ENCODE measurements around the gene ARHGEF7. TPM values are rescaled to one million over a fixed set of nuclear protein-coding genes. Genes with fewer than 3 reads are reported as not detected.

The ARHGEF7 gene
- total RNA-seq, 1 experiment from 2014 or later, result 41.5 TPM

DNA sequence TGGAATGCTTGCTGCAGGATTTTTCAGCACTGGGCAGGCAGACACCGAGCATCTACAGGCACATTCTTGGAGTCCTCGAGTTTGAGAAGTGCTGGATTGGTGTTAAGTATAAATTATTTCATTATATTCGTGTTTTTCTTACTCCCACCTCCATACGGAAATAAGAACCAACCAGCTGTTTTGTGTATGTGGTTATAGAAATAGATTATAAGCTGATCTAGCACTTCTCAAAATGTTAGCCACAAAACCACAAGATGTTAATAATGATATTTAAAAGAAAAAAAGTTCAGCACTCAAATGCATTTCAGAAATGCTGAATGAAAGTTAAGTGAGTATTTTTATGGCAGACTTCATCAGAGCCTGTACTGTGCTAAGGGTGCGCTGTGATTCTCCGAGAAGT lies 181.3 kb downstream of the ARHGEF7 start:
- DNase-seq (ENCODE audit: low spot score), result no peak

DNA sequence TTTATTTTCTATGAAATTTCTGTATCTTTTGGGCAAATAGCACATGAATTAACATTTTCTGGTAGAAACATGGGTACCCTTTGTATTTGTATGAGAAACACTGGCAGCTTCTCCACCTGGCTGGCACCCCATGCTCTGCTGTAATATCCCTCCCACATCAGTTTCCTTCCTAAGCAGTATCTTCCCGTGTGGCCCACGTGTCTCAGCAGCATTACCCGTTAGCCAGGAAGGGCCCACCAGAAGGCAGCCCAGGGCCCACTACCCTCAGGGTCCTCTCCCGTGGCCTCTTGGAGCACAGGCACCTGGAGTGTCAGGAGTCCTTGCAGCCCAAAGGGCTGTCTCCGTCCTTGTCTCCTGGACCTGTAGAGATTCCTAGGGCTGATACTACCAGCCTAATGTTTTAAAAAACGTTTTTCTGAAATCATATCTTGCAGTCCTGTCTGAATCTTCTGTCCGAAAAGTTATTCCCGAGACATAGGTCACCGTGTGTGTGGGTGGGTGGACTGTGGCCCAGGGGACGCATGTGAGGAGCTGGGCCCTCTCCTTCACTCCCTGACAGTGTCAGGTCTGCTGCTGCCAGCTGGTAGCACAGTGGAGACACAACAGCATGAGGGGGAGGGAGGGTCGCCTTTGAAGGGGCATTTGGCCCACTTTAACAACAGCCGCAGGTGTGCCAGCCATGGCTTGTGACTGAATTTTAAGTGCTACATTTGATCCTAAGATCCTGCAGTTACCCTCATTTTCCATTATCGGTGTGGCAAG lies 183.3 kb downstream of the ARHGEF7 start:
- DNase-seq (ENCODE audit: low spot score), result no peak

DNA sequence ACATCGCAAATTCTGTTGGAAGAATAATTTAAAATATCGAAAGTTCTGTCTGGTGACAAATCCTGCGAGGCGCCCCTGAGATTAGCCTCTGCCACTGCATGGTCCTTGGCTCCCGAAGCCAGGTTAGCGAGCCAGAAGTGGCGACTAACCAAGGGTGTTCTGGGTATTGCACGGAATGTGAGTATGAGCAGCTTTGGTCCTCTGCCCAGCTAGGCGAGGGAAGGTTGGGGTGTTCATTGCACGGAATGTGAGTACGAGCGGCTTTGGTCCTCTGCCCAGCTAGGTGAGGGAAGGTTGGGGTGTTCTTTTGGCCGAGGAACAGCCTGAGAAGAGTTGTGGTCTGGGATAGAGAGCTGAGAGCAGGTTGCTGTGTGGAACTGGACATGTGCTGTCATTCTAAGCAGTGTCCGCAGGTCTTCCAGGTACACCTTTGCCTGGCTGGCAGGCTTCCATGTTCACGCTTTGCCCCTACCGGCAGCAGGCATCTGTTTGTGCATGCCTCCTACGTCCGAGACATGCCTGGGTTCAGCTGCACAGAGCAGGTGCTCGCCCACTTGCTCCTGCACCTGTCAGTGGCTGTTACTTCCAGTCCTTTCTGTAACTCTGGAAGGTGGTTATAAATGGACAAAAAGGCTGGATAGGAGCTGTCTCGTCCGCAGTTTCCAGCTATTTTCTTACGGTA lies 187.1 kb downstream of the ARHGEF7 start:
- DNase-seq (ENCODE audit: low spot score), result no peak

DNA sequence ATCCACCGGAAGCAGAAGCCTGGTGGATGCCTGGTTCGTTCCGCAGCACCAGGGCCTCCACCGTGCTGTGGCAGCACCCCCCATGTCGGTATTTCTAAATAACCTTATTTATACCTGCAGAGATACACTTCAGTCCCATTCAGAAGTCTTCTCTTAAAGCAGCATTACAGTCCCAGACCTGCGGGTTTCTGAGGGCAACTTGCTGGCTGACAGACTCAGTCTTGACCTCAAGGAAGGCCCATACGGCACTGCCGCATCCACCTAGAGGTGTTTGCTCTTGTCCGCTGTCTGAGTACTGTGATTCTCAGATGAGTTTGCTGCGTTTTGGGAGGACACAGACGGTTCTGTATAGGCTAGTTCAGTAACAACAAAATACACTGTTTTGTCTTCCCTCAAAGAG lies 188.4 kb downstream of the ARHGEF7 start:
- no peak for DNase-seq (ENCODE audit: low spot score)

DNA sequence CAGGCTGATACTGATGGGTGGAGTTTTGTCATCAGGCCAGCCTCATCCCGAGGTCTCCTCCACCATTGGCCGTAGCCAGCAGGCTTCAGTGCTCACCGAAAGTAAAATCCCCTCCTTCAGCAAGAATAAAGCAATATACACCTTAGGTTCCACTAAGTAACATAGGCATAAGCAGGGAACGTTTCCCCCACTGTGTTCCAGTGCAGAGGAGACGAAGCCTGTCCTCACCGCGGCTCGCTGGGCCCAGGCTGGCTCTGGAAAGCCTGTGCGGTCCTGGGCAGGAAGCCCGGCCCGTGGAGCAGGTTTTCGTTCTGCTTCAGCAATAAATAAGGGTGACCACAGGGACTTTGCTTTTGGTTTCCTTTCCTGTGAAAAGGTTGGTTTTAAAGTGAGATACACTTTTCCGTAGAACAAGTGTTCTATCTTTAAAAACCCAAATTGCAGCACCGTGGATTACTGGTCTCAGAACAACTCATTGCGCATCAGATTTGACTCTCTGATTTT lies 189.0 kb downstream of the ARHGEF7 start:
- DNase-seq (ENCODE audit: low spot score), result no peak

DNA sequence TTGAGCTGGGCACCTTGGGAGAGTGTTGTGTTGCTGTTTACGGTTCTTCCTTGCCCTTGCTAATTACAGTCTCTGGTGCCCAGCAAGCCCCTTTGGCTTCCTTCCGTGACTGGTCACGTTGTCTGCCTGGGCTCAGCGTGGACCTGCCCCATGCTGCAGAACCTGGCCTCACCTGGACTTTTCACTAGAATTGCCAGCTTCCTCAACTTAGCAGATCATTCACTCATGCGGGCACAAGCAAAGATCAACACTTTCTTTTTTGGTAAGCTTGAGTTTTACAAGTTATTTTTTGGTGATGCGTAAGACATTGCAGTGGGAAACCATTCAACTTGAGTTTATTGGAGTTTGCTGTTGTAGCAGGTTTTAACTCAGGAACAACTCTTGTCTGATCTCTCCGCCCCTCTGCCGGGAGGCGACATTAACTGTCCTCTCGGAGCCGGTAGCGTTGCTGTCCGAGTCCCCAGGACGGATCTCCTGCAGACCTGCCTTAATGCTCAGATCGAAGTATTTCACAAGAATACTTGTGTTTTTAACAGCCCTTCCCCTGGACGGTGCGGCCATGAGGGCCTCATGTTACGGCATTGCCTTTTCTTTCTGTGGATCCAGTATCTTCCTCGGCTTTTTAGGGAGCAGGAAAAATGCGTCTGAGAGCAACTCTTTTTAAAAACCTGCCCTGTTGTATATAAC lies 189.6 kb downstream of the ARHGEF7 start:
- DNase-seq (ENCODE audit: low spot score), result no peak

DNA sequence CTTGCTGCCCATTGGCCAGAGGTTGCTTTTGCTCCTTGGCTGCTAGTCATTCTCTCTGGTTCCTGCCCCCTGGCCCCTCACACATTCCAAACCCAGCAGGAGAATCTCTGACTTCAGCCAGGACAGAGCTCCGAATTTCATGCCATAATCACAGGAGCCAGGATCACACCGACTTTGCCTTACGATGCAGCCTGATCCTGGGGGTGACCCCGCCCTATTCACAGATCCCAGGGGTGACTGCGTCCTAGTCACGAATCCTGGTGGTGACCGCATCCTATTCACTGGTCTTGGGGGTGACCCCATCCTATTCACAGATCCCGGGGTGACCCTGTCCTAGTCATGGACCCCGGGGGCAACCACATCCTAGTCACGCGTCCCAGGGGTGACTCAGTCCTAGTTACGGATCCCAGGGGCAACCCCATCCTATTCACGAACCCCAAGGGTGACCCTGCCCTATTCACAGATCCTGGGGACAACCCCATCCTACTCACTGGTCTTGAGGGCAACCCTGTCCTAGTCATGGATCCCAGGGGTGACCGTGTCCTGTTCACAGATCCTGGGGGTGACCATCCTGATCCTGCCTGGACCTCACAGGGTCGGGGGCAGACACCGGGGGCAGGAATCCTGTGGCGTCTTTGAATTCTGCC lies 198.0 kb downstream of the ARHGEF7 start:
- no peak for DNase-seq (ENCODE audit: low spot score)

DNA sequence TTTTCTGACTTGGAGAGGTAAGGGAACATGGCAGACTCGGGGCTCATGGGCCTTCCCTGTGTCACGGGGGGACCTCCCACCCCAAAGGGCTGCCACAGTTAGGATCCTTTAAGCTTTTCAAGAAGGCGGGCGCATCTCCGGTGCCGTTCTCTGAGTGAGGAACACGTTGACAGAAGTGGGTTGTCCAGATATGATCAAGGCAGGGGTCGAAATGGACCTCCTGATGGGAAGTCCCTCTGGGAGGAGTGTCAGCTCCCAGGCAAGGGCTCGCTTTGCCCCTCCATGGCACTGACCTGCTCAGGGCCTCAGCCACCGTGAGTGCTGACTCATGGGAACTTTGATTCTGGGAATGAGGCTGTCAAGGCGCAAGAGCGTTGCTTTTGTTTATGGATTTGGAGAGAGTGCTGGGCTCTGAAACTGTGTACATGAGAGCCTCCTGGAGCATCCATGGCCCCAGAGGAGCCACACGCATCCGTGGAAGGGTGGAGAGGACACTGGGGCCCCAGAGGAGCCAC lies 198.9 kb downstream of the ARHGEF7 start:
- DNase-seq (ENCODE audit: low spot score), result no peak

DNA sequence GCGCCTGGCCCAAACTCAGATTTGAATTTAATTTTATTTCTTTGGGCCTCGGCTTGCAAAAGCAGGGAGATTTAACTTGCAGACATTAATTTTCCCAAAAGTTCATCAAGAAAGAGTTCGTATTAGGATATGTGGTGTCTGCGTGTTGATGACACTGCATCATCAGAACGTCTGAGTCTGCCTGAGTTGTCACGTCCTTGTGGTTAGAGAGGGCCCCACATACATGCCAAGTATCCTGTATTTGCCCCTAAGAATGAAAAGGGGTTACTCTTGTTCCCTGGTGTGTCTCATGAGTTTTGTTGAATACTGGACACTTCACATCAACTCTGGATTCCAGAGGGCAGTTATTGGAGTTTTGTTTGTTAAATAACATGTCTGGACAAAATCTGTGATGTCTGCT lies 199.7 kb downstream of the ARHGEF7 start:
- no peak for DNase-seq (ENCODE audit: low spot score)

DNA sequence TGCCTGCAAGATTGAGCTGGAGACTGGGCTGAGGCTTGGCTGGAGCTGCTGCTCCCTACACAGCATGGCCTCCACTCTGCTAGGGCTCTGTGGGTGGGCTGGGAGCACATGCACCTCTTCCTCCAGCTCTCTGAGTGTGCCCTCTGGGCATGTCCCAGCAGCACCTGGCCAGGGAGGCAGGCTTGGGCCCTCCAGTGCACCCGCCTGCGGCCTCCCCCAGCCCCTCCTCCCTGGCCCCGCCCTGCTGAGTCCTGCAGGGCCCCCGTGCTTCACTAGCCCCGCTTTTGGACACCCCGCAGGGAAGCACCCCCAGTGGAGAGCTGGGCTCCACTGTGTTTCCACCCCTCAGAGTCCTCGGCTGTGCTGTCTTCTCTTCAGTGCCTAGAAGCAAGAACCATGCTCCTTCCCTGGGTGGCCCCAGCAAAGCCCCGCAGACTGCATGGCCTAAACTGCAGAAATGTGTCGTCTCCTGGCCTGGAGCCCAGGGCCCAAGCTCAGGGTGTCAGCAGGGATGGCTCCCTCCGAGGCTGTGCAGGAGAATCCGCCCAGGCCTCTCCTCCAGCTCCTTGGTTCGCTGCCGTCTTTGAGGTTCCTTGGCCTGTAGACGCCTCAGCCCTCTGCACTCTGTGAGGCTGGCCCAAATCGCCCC lies 200.4 kb downstream of the ARHGEF7 start:
- no peak for DNase-seq (ENCODE audit: low spot score)

DNA sequence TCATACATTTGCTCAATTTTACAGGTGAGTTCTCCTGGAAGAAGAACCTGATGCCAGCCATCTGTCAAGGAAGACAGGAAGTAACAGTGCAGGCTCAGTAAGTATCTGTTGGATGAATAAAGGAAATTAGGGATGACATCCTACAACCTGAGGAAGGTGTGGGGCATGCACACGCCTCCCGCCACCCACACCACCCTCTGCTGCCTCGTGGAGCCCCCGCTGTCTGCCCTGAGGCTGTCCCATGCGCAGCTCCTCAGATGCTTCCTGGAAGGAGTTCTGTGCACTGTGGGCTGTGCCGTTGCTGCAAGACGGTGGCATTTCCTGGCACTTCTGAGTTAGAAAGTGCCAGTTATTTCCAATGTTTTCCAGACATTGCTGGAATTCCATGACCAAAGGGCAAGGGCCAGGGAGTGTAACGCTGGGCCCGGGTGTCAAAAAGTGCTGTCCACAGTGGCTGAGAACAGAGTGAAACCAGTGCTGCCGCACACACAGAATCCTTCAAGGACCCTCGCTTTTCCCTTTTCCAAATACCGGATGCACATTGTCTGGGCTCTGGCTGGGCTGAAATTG lies 201.1 kb downstream of the ARHGEF7 start:
- no peak for DNase-seq (ENCODE audit: low spot score)

DNA sequence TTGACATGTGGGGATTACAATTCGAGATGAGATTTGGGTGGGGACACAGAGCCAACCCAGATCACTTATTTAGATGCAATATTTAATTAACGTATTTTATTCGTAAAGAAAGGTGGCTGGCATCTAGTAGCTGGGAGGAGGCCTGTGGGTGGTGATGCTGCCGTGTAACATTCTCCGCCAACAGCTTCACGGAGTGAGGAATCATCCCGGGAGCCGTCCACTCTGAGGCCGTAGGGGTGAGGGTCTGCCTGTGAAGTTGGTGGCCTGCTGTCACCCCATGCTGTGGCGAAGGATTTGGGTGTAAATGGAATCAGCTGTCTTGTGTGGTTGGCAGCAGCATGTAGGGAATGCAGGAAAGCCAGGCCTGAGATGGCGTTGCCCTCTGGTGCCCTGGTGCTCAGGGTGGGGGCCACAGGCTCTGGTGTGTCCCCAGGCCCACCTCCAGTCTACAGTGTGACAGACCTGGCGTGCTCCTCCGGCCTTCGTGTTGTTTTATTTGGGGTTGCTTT lies 202.0 kb downstream of the ARHGEF7 start:
- DNase-seq (ENCODE audit: low spot score), result no peak

DNA sequence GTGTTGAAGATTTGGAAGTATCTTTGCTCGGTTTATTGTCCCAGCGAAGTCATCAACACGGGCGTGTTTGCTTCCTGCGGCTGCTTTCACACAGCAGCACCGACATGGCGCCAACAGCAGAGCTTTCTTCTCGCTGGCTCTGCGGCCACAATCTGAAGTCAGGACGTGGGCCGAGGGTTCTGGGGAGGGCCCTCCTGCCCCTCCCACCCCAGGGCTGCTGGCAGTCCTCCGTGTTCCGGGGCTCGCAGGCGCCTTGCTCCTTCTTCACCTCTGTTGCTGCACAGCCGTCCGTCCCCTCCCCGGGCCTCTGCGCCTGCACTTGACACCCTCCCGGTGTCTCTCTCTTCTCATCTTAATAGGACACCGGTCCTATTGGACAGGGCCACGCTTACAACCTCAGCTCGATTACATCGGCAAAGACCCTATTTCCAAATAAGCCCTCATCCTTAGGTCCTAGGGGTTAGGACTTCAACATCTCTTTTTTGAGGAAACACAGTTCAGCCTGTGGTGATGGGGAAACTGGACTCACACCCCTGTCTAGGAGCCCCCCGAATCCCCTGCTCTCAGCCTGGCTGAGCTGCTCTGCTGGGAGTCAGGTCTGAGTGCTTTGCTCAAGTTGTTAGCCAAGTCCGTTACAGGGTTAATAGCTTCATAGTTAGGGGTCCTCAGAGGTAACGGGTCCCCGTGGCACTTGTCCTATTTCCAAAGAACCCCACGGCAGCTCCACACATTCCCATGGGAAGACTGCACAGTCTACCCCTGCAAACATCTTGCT lies 202.6 kb downstream of the ARHGEF7 start:
- no peak for DNase-seq (ENCODE audit: low spot score)

DNA sequence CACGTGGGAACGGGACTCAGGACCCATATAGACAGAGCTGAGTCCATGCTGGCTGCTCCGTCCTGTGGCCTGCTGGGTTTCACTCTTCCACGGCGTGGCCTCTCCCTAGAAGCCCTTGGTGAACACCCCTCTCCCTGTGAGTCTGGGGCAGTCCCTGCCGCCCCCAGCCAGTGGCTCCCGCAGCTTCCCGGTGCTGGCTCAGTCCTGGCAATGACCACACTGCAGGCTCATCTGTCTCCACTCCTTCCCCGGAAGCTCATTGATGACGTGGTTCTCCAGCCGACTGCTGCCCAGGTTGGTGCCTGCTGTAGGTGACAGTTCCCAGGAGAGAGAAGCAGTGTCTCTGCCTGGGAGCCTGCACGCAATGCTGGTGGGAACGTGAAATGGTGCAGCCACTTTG lies 203.3 kb downstream of the ARHGEF7 start:
- DNase-seq (ENCODE audit: low spot score), result no peak

DNA sequence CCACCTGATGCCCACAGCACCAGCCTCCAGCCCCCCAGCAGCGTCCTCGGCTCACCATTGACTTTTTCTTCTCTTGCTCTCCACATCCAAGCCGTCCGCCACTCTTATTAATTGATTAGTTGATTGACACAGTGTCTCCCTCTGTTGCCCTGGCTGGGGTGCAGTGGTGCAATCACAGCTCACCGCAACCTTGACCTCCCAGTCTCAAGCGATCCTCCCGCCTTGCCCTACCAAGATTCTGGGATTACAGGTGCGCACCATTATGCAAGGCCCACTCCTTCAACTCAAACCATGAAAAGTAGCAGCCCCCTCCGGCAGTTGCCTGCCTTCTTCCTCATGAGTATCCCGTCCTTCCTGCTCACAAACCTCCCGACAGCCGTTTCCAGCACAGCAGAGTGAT lies 204.4 kb downstream of the ARHGEF7 start:
- DNase-seq (ENCODE audit: low spot score), result no peak

DNA sequence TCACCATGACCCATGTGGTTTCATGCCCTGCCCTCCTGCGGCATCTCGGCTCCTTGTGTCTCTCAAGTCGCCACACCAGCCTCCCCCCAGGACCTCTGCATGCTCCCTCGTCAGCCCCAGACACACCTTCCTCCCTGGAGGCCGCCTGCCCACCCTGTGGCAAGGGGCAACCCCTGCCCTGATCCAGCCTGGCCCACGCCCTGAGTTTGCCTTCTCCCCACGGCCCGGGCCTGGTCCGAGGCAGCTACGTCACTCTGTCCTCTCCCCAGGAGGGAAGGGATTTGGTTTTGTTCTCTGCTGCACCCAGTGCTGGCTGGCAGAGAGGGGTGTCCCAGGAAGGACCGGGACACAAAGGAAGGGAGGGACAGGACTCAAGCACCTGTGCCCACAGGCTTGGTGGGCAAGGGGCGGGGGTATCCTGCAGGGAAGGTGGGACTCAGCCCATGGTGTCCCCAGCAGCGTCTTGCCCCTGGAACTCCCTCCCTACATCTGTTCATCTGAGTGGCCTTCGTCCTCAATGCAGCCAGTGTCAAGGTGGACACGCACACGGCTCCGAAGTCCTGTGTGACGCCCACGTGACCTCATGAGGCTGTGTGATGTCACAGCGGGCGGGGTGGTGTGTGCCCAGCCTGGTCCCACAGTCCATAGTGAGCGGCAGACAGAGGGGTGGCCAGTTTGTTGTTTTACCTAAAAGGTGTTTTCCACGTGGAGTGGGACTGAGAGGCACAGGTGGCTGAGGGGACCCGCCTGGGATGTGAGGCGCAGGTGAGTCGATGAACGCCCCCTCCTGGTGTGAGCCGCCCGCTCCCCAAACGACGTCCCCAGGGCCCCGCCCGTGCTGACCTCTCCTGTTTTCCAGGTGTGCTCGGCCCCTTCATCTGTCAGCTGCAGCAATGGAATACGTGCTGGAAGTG lies 205.1 kb downstream of the ARHGEF7 start, which contains the start of gene TEX29:
Gene TEX29, plus strand, starts transcription at position 645 of the 914 bp plus-strand sequence. Its CDS starts 249 bp downstream, at position 894.
- DNase-seq (ENCODE audit: low spot score), result no peak

DNA sequence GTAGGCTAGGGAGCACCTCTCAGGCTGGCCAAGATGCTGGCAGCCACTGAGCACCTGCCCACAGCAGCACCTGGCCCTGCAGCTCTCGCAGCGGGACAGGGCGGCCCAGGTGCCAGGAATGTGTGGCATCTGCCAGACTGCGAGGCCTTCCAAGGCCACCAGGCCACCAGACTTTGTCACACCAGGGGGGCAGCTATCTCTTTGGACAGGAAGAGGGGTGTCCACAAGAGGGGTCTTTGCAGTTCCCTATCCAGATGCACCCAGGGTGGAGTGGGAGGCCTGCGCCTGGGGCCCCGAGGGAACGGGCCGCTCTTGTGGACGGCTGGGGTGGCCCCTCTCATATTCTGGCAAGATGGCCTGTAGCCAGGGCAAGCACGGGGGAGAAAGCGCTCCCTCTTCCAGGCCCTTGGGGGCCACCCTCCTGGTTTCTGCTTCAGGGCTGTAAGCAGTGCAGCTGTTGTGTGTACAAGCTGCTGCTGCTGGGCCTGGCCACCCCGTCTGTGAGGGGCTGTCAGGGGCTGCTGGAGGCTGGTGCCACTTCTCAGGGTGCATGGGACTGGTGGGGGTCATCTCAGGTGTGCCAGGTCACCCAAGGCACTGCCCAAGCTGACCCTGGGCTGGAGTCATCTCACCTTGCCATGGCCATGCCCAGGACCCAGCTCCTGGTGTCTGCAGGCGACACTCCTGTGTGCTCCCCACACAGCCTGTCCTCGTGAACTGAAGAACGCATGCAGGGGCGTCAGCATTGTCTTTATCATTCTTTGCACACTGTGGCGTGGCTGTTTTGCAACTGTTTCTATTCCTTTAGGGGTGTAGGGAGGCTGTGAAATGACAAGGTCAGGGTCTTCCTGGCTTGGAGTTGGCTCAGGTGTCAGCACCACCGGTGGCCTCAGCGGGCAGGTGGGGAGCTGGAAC lies 207.1 kb downstream of the ARHGEF7 start:
- no peak for DNase-seq (ENCODE audit: low spot score)

DNA sequence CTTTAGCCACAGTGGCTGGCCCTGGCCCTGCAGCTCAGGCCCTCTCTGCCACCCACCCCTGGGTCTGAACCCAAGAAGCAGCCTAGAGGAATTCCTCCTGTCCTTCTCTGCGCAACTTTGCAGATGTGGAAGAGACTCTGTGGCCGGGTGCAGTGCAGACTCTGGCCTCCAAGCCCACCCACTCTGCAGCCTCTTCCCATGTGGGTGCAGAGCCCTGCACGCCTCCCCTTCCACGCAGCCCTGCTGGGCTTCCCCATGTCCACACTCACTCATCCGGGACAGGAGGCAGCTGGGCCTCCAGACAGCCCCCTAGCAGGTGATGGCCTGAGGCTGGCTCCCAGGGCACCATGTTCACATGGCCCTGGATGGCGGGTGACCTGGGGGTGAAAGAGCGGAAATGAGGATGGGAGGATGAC lies 207.8 kb downstream of the ARHGEF7 start:
- no peak for DNase-seq (ENCODE audit: low spot score)
